NCI-H446 (cell line): ENCODE measurements around the gene HS3ST5.

Experiments
- DNase-seq, 2 experiments: peaks; one replicate each; lab custom pipeline; 2025; lab: John Stamatoyannopoulos, UW

The HS3ST5 gene

GRCh38 chr6:114342826-114343781 is at the start of gene HS3ST5:
HS3ST5 (minus strand) TSS chr6:114343023; CDS start chr6:114062845, 280,178 bp downstream.
- DNase-seq = peak; percentile 47 to 64

- DNase-seq = no peak
These were observed 47.4 kb upstream of the HS3ST5 start for GRCh38 chr6:114390176-114390575.

- DNase-seq = peak in 1 of 2 experiments; percentile 2
These were observed 46.3 kb upstream of the HS3ST5 start for GRCh38 chr6:114389111-114389510.

GRCh38 chr6:114382406-114382805 is 39.6 kb upstream of the HS3ST5 start:
- no peak for DNase-seq

DNA sequence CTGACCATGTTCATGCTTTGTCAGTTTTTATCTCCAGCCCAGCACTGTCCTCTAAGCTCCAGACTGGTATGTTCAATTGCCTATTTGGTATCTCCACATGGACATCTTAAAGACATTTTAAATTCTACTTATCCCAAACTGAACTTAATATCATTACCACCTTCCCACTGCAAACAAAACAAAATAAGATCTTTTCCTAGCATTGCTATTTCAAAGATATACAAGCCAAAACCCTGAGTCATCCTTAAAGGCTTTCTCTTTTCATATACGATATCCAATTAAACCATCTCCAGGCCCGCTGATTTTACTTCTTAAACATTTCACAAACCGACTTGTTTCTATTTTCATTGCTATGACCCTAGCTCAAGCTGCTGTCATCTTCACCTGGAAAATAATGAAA is 35.1 kb upstream of the HS3ST5 start:
- no peak for DNase-seq

GRCh38 chr6:114376611-114377175 is 33.9 kb upstream of the HS3ST5 start:
- DNase-seq = no peak

GRCh38 chr6:114375541-114376192 is 32.8 kb upstream of the HS3ST5 start:
- no peak for DNase-seq

DNA sequence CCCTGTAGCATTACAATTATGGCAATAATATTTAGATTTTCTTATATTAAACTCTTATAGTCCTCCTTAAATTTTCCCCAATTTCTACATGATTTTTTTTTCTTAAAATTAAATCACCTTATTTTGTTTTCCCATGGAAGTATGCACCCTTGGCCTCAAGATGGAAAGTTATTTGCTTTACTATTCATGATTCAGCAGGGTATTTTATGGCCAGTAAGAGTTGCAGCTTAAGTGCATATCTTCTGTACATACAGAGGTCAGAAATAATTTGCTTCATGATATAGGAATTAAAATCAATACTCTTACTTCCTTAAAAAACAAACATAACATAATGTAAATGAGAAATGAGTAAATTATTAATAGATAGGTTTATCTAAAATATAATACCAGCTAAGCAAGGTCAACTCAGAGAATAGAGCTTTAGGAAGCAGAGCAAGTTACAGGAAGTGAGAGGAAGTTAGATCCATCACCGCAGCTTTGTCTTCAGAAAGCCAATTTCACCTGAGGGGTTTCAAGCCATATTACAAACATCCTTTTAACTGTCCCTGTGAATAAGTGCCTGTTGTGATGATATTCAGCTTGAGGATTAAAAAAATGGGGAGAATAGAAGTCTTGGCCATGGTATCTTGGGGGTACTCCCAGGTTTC is 24.6 kb upstream of the HS3ST5 start:
- DNase-seq = no peak

DNA sequence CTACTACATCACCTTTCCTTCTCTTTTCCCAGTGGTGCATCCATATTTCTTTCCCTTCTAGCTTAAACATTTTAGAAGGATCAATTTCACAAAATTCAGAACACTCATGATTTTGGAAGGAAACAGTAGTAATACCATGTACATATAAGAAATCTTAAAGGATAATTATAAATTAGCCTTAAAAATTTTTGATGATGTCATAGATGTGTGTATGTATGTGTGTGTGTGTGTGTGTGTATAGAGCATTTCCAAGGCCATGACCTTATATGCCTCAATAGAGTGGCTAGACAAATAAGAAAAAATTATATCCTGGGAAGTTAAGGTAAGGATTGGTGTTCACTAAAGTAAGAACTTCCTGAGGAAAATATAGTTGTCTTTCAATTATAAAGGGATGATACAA is 24.1 kb upstream of the HS3ST5 start:
- no peak for DNase-seq

GRCh38 chr6:114364301-114364700 is 21.5 kb upstream of the HS3ST5 start:
- DNase-seq = peak; percentile 7 to 57

DNA sequence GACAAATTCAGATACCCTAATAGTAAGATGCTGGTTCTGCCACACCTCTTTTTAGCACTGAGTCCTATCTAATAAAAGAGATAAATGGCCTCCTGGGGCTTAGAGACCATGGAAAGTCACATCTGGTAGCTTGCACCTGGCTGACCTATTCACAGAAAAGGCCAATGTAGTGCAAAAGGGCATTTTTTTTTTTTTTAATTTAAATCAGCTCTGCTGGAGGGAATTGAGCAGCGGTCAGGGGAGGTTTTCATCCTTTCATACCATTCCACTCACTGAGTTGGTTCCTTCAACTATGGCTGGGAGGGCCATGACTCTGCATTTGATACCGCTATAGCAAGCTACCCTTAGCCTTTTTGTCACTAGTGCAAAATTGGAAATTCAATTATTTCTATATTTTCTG is 20.1 kb upstream of the HS3ST5 start:
- no peak for DNase-seq

- DNase-seq = no peak
These were observed 19.6 kb upstream of the HS3ST5 start for GRCh38 chr6:114362396-114362795.

- DNase-seq = no peak
These were observed 18.2 kb upstream of the HS3ST5 start for GRCh38 chr6:114361036-114361435.

DNA sequence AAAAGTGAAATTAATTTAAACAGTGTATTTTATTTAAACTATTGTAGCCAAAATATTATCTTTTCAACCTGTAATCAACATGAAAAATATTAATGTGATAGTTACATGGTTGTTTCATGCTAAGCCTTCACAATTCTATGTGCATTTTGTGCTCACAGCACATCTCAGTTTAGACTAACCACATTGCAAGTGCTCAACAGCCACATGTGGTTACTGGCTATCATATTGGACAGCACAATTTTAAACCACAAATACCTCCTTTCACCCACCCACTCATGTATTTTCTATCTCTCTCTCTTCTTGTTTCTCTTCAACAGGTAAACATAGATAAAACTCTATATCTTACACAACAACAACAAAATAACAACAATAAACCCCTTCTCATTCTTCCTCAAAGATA is 12.5 kb upstream of the HS3ST5 start:
- DNase-seq = no peak

DNA sequence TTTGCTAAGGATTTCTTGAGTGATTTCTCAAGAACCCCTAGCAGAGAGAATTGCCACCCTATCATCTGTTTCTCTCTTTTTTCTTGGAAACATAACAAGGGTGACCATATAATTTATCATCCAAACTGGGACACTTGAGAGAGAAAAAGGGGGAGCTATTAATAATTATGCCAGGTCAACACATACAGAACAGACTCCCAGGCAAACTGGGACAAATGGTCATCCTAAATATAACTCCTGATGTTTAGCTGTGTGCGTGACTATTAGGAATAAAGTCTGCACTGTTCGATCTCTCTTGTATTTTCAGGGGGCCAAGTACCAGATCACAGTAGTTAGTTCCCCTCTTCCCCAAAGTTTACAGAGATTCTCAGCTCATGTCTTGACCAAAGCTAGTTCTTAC is 11.7 kb upstream of the HS3ST5 start:
- no peak for DNase-seq

DNA sequence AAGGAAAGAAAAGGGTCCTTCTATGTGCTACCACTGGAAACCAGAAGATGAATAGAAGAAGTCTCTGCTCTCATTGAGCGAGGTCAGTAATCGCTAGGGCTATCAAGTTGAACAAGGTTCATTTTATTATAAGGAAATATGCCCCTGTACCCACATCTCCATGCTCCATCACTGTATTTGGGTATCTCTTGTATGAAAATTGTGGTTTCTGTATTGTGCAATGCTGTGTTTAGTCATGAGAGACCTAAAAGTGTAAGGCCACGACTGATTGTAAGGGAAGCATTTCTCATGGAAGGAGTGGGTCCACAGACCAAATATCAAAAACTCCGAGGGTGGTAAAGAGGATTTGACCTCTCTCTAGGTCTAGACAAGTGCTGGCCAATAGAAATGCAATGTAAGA is 3.6 kb upstream of the HS3ST5 start:
- DNase-seq = no peak

GRCh38 chr6:114344971-114345275 is 2.1 kb upstream of the HS3ST5 start:
- no peak for DNase-seq

GRCh38 chr6:114344246-114344970 is 1.6 kb upstream of the HS3ST5 start:
- DNase-seq = no peak

- no peak for DNase-seq
These were observed 940 bp upstream of the HS3ST5 start for GRCh38 chr6:114343782-114344144.

- peak; percentile 3 to 61 for DNase-seq
These were observed 567 bp downstream of the HS3ST5 start for GRCh38 chr6:114342086-114342825.

DNA sequence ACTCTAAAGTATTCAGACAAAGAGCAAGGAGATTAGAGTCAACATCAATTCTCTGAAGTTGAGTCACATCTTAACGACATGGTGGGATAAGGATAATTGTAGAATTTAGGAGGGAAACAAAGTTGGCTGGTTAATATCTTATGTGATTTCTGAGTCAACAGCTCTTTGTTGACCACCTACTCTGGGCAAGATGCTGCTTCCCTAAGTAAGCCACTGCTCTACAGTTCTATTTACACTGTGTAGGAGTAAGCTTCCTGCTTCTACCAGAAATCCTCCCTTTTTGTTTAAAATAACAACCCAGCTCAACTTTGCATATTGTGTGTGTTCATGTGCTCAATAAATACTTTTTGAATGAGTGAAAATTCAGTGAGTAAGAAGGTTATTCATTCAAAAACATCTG is 3.1 kb downstream of the HS3ST5 start:
- no peak for DNase-seq
